Colonic mucosa (tissue), 4 donors: ENCODE results near the gene NEGR1. TPM values are rescaled to one million over a fixed set of nuclear protein-coding genes. Genes with fewer than 3 reads are reported as not detected.

Experiments used
- DNase-seq: peaks from one replicate; pipeline ENCODE4 v3.0.0-alpha.2; 2020
- H3K27ac ChIP-seq: fragments of 200-600 bp; one replicate; pipeline ENCODE4 v1.8.0; 2021
- H3K27me3 ChIP-seq: fragments of 200-600 bp; one replicate; pipeline ENCODE4 v1.8.0; 2021
- H3K36me3 ChIP-seq: fragments of 200-600 bp; one replicate; pipeline ENCODE4 v1.8.0; 2021
- H3K4me1 ChIP-seq: fragments of 200-600 bp; one replicate; pipeline ENCODE4 v1.8.0; 2021; ENCODE audit warnings: mild to moderate bottlenecking
- H3K4me3 ChIP-seq: fragments of 200-600 bp; one replicate; pipeline ENCODE4 v1.8.0; 2021
- H3K9ac ChIP-seq, 2 donors: one replicate each; pipeline ENCODE4 v1.7.0; 2013; ENCODE audit warnings: control low read depth in 2 of 2, low read depth in 2 of 2, low read length in 2 of 2
- H3K9me3 ChIP-seq: fragments of 200-600 bp; one replicate; pipeline ENCODE4 v1.8.0; 2021
- CTCF ChIP-seq: fragments of 200-600 bp; IDR thresholded peaks from one replicate; pipeline ENCODE4 v1.8.0; 2022; ENCODE audit warnings: antibody characterized with exemption, mild to moderate bottlenecking
- intact Hi-C: fragments of 100-400 bp; cut with DNase I; formaldehyde crosslinking; loops from one replicate; pipeline ENCODE4 v1.14.1; 2022
- total RNA-seq, 2 donors: library from RNA; stranded (reverse); fragmentation: NEBNext Ultra II Directional in 1 of 2; extraction: Animal tissue kit (Norgen Biotek cat#: 25700) in 1 of 2; gene quantifications; one replicate each; pipeline ENCODE4 v1.2.1, GENCODE V29; 2021
- donor health status: healthy.
- donor health status: DM: no; HTN: no; CAD: no.
- donor health status: DM: no; HTN: no; CAD: no.

The NEGR1 gene
- total RNA-seq, 2 donors from 2014 or later: 4.0 to 9.2 TPM

GRCh38 chr1:71510725-71511124, 771.6 kb downstream of the NEGR1 start:
- no peaks in the 10 kb centered on the region for H3K27me3 ChIP-seq
- H3K4me1 ChIP-seq: no peaks in the 10 kb centered on the region
- H3K9ac ChIP-seq: no peak overlapping the region
- H3K4me3 ChIP-seq: no peak overlapping the region
- H3K36me3 ChIP-seq: no peaks in the 10 kb centered on the region
- no peak for DNase-seq
- no peak overlapping the region for H3K27ac ChIP-seq
- intact Hi-C loops: no loop called here
- TF ChIP-seq CTCF: no peak
- H3K9me3 ChIP-seq: no peaks in the 10 kb centered on the region

GRCh38 chr1:71509051-71509595, 773.2 kb downstream of the NEGR1 start:
- H3K4me1 ChIP-seq: no peaks in the 10 kb centered on the region
- intact Hi-C loops: no loop called here
- H3K27me3 ChIP-seq: no peaks in the 10 kb centered on the region
- no peaks in the 10 kb centered on the region for H3K9me3 ChIP-seq
- no peak for TF ChIP-seq CTCF
- H3K36me3 ChIP-seq: no peaks in the 10 kb centered on the region
- no peak for DNase-seq
- no peak overlapping the region for H3K9ac ChIP-seq
- H3K27ac ChIP-seq: no peak overlapping the region
- no peak overlapping the region for H3K4me3 ChIP-seq

GRCh38 chr1:71502006-71502405, 780.3 kb downstream of the NEGR1 start:
- no peak overlapping the region for H3K4me3 ChIP-seq
- H3K9ac ChIP-seq: no peak overlapping the region
- no peaks in the 10 kb centered on the region for H3K4me1 ChIP-seq
- intact Hi-C loops: no loop called here
- H3K9me3 ChIP-seq: no peaks in the 10 kb centered on the region
- H3K27ac ChIP-seq: no peak overlapping the region
- TF ChIP-seq CTCF: no peak
- H3K27me3 ChIP-seq: no peaks in the 10 kb centered on the region
- no peak for DNase-seq
- no peaks in the 10 kb centered on the region for H3K36me3 ChIP-seq

GRCh38 chr1:71498542-71498941, 783.8 kb downstream of the NEGR1 start:
- H3K4me1 ChIP-seq: no peaks in the 10 kb centered on the region
- no peak for TF ChIP-seq CTCF

GRCh38 chr1:71494163-71494562, 788.2 kb downstream of the NEGR1 start:
- no peak for DNase-seq
- H3K9me3 ChIP-seq: no peaks in the 10 kb centered on the region

More at GRCh38 chr1:71498542-71498941, 783.8 kb downstream of the NEGR1 start:
- Histone ChIP-seq H3K27ac (no peak overlapping the region), H3K9ac (no peak overlapping the region), H3K9me3 (no peaks in the 10 kb centered on the region), H3K27me3 (no peaks in the 10 kb centered on the region), H3K36me3 (no peaks in the 10 kb centered on the region), H3K4me3 (no peak overlapping the region)
- DNase-seq: no peak
- intact Hi-C loops: no loop called here

More at GRCh38 chr1:71494163-71494562, 788.2 kb downstream of the NEGR1 start:
- H3K27me3 ChIP-seq: no peaks in the 10 kb centered on the region
- no peaks in the 10 kb centered on the region for H3K36me3 ChIP-seq
- no peaks in the 10 kb centered on the region for H3K4me1 ChIP-seq
- TF ChIP-seq CTCF: no peak
- H3K27ac ChIP-seq: no peak overlapping the region
- intact Hi-C loops: loop anchor here (5.0 kb wide), 1 partner anchor 1343 kb away; no protein-coding TSS in a partner anchor
- no peak overlapping the region for H3K4me3 ChIP-seq
- no peak overlapping the region for H3K9ac ChIP-seq
